Pancreas (tissue), 10 donors: ENCODE results near the gene PKM. TPM values are rescaled to one million over a fixed set of nuclear protein-coding genes. Genes with fewer than 3 reads are reported as not detected.
"Not testable (repeated sequence)": the region's sequence is repeated elsewhere in the genome, so short reads cannot be mapped to it uniquely, and the experiment has no call there.

ENCODE experiments used
- ATAC-seq, 4 donors: fragments of 200-7000 bp; cut with Tn5 transposase; one replicate each; pipeline versions ENCODE4 v1.8.0 to v1.9.1; 2020; ENCODE audit warnings: mild to moderate bottlenecking in 4 of 4, moderate library complexity in 4 of 4
- DNase-seq, 6 donors: peaks; one replicate each; pipeline ENCODE4 v3.0.0-alpha.2; 2020
- FAIRE-seq: peaks from 2 replicates; lab custom pipeline; 2012; peaks lifted over from hg19 to GRCh38; lab: Jason Lieb, UNC
- H3K27ac ChIP-seq, 4 donors: fragments of 200-600 bp; sonication (generic); 1 replicate in 3 of 4; 2 replicates in 1 of 4; pipeline versions ENCODE4 v1.5.0 to v1.8.0; 2020
- H3K27me3 ChIP-seq, 4 donors: fragments of 200-600 bp; one replicate each; pipeline ENCODE4 v1.8.0; 2021
- H3K36me3 ChIP-seq, 3 donors: fragments of 200-600 bp; sonication (generic) in 1 of 3; one replicate each; pipeline versions ENCODE4 v1.5.0 to v1.8.0; 2020 to 2021
- H3K4me1 ChIP-seq, 3 donors: fragments of 200-600 bp; one replicate each; pipeline ENCODE4 v1.8.0; 2021
- H3K4me3 ChIP-seq, 4 donors: fragments of 200-600 bp; sonication (generic) in 2 of 4; one replicate each; pipeline versions ENCODE4 v1.5.0 to v1.8.0; 2020 to 2021
- H3K9me3 ChIP-seq, 4 donors: fragments of 200-600 bp; one replicate each; pipeline ENCODE4 v1.8.0; 2021
- WGBS, 2 donors: extraction: QIAGEN DNeasy Blood & Tissue Kit; methylation state at CpG; one replicate each; pipeline ENCODE4 v1.1.7; 2013; 5-methylcytosine and 5-hydroxymethylcytosine counted together
- intact Hi-C, 3 donors: fragments of 100-400 bp; cut with DNase I; formaldehyde crosslinking; loops; one replicate each; pipeline versions ENCODE4 v1.11.1 to v1.14.2; 2022
- polyA plus RNA-seq, 2 donors: library from polyadenylated mRNA; stranded (reverse); fragments of 200-250 nt; gene quantifications; one replicate each; pipeline ENCODE4 v1.2.3, GENCODE V29; 2013
- total RNA-seq, 6 donors: library from RNA; stranded (reverse); fragmentation: NEBNext Ultra II Directional in 4 of 6; extraction: Animal tissue kit (Norgen Biotek cat#: 25700) in 4 of 6; gene quantifications; one replicate each; pipeline versions ENCODE4 v1.2.1 to v1.2.4, GENCODE V29; 2021 to 2023
- TF ChIP-seq, protein P1 (sequence below), 4 donors: fragments of 200-600 bp; sonication (generic) in 3 of 4; IDR thresholded peaks; one replicate each; pipeline versions ENCODE4 v1.5.0 to v1.8.0; 2021; ENCODE audit warnings: antibody characterized with exemption in 4 of 4
- donor health status: healthy with polysubstance abuse.
- donor health status: DM: no; HTN: no; CAD: no; lungs with moderate emphysema.
- donor health status: DM: no; HTN: no; CAD: no.
- donor health status: control.
- donor health status: control.
- donor health status: Bipolar disorder and iron deficiency.
- donor health status: DM: yes; HTN: yes; CAD: no.
- donor health status: DM: no; HTN: no; CAD: no.
- donor health status: DM: no; HTN: no; CAD: no.
- donor health status: DM: yes; HTN: yes; CAD: no.

Gene PKM
- total and polyA plus RNA-seq, 8 donors = 61.8 to 219 (median 110) TPM

DNA sequence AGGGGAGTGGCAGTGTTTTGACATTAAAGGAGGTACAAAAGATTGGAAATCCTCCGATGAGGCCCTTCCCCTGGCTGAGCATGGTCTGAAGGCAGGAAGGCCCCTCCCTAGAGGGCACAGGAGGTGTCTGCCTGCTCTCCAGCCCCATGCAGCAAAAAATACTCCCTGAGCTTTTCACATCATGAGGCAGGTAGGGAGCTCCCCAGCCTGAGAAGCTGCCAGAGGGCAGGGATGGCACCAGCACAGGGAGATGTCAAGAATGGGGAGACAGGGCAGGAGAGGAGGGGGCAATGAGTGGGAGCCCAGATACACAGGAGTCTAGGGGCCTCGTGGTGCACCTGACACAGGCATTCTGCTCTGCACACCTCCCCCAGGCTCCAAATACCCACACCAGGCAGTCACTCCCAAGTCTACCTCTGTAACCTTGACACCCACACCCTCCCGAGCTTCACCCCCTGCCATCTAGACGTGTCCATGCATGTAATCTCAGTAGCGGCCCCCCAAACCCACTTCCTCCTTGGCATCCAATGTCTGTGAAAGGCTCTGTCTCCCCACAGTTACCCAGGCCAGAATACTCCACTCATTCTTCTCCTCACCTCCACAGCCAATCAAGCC, 56.3 kb downstream of the PKM start:
- Histone ChIP-seq H3K36me3 (no peaks in the 10 kb centered on the region), H3K4me3 (no peak overlapping the region), H3K27ac (no peak overlapping the region), H3K9me3 (no peaks in the 10 kb centered on the region), H3K4me1 (no peaks in the 10 kb centered on the region), H3K27me3 (no peaks in the 10 kb centered on the region)
- no peak for ATAC-seq
- no peak for FAIRE-seq
- intact Hi-C loops = no loop called here
- WGBS, 2 donors = 33 to 44% methylated on average over 5 of the region's 5 CpGs
- no peak for DNase-seq
- TF ChIP-seq, protein P1, sequence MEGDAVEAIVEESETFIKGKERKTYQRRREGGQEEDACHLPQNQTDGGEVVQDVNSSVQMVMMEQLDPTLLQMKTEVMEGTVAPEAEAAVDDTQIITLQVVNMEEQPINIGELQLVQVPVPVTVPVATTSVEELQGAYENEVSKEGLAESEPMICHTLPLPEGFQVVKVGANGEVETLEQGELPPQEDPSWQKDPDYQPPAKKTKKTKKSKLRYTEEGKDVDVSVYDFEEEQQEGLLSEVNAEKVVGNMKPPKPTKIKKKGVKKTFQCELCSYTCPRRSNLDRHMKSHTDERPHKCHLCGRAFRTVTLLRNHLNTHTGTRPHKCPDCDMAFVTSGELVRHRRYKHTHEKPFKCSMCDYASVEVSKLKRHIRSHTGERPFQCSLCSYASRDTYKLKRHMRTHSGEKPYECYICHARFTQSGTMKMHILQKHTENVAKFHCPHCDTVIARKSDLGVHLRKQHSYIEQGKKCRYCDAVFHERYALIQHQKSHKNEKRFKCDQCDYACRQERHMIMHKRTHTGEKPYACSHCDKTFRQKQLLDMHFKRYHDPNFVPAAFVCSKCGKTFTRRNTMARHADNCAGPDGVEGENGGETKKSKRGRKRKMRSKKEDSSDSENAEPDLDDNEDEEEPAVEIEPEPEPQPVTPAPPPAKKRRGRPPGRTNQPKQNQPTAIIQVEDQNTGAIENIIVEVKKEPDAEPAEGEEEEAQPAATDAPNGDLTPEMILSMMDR (IDR thresholded peaks at IDR 0.05) = no peak

DNA sequence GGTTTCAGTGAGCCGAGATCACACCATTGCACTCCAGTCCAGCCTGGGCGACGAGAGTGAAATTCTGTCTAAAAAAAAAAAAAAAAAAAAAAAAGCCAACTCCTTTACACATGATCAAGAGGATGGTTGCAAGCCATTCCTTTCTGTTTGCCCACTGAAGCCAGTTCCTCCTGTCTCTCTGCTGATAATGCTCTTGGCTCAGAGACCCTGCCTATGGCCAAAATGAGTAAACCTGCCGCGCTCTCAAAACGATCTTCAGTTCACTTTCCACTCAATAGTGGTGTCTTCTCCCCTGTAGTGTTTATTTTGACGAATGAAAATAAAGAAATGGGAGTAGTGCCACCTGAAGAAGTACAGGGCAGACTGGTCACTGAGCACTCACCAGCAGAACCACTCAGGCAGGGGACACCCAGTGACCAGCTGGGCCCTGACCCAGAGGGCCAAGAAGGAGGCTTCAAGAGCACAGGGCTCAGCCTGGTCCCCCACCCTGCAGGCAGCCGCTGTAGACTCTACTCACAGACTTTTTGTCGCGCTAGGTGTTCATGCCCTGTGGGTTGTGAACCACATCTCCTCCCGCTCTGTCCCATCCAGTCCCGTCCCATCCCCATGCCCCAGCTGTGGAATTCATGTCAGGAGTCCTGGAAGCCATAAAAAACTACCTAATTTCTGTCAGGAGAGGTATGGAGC, 57.0 kb downstream of the PKM start:
- intact Hi-C loops = no loop called here
- H3K27me3 ChIP-seq = no peaks in the 10 kb centered on the region
- no peaks in the 10 kb centered on the region for H3K4me1 ChIP-seq
- no peaks in the 10 kb centered on the region for H3K9me3 ChIP-seq
- H3K4me3 ChIP-seq = no peak overlapping the region
- H3K36me3 ChIP-seq = no peaks in the 10 kb centered on the region
- TF ChIP-seq, protein P1 (IDR thresholded peaks at IDR 0.05) = no peak
- no peak for ATAC-seq
- FAIRE-seq = no peak
- DNase-seq = no peak
- WGBS, 2 donors = 79 to 85% methylated on average over 12 of the region's 12 CpGs
- no peak overlapping the region for H3K27ac ChIP-seq

DNA sequence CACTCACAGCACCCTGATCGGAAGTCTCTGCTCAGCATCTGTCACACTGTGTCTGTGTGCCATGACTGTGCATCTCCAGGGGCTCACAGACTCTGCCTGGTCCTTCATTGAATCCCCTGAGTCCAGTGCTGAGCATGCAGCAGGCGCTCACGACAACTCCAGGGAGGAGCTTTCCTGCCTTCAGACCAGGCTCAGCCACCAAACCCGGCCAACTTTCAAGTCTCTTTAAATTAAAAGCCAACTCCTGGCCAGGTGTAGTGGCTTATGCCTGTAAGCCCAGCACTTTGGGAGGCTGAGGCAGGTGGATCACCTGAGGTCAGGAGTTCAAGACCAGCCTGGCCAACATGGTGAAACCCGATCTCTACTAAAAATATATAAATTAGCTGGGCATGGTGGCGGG, 57.6 kb downstream of the PKM start:
- TF ChIP-seq, protein P1 (IDR thresholded peaks at IDR 0.05) = no peak
- intact Hi-C loops = no loop called here
- DNase-seq = no peak
- no peak for FAIRE-seq
- H3K9me3 ChIP-seq = no peaks in the 10 kb centered on the region
- no peaks in the 10 kb centered on the region for H3K27me3 ChIP-seq
- ATAC-seq = no peak
- H3K4me1 ChIP-seq = no peaks in the 10 kb centered on the region
- 85 to 89% methylated on average over 6 of the region's 6 CpGs for WGBS, 2 donors
- no peaks in the 10 kb centered on the region for H3K36me3 ChIP-seq
- H3K27ac ChIP-seq = no peak overlapping the region
- H3K4me3 ChIP-seq = no peak overlapping the region

DNA sequence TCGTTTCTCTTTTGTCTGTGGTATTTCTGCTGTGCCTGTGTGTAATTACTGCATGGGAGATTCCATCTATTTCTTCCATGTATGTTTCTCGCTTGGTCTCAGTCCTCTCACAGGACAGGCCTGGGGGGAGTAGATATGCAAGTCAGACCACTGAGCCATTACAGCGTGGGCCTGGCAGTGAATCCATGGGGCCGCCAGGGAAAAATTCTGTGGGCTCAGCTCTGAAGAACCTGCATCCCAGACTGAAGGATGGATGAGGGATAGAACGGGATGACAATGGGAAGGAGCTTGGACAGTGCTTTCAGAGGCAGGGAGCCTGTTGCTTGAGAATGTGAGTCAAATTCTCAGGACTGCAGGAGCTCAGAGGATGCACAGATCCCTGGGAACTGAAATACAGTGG, 58.2 kb downstream of the PKM start:
- Histone ChIP-seq H3K36me3 (no peaks in the 10 kb centered on the region), H3K9me3 (no peaks in the 10 kb centered on the region), H3K4me3 (no peak overlapping the region), H3K27me3 (no peaks in the 10 kb centered on the region), H3K4me1 (no peaks in the 10 kb centered on the region), H3K27ac (no peak overlapping the region)
- intact Hi-C loops = no loop called here
- TF ChIP-seq, protein P1 (IDR thresholded peaks at IDR 0.05) = no peak
- FAIRE-seq = no peak
- DNase-seq = no peak
- no peak for ATAC-seq
- WGBS, 2 donors = 73 to 85% methylated on average over 5 of the region's 5 CpGs

DNA sequence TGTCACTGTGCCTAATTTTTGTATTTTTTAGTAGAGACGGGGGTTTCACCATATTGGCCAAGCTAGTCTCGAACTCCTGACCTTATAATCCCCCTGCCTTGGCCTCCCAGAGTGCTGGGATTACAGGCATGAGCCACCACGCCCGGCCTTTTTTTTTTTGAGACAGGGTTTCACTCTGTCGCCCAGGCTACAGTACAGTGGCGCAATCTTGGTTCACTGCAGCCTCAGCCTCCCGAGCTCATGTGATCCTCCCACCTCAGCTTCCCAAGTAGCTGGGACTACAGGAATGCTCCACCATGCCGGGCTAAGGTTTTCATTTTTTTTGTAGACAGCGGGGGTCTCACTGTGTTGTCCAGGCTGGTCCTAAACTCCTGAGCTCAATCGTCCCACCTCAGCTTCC, 59.0 kb downstream of the PKM start:
- H3K27me3 ChIP-seq, FAIRE-seq, H3K36me3 ChIP-seq, ATAC-seq, H3K9me3 ChIP-seq, H3K4me3 ChIP-seq, intact Hi-C loops, DNase-seq, H3K4me1 ChIP-seq, H3K27ac ChIP-seq: not testable (repeated sequence)
- WGBS, 2 donors = 70 to 88% methylated on average over 10 of the region's 10 CpGs
